NCI-H1417 (cell line): ENCODE results near the gene SPECC1.
A peak's percentile ranks its signal among the peaks of the same experiment; 100 is the strongest.
"Not testable (repeated sequence)": the region's sequence is repeated elsewhere in the genome, so short reads cannot be mapped to it uniquely, and the experiment has no call there.

Experiments
- DNase-seq, 3 experiments: peaks; one replicate each; lab custom pipeline; 2025; lab: John Stamatoyannopoulos, UW

Gene SPECC1

GRCh38 chr17:20068445-20068844 is 59.3 kb downstream of the SPECC1 start:
- no peak for DNase-seq

GRCh38 chr17:20071824-20072691 is 62.9 kb downstream of the SPECC1 start:
- DNase-seq, result no peak

DNA sequence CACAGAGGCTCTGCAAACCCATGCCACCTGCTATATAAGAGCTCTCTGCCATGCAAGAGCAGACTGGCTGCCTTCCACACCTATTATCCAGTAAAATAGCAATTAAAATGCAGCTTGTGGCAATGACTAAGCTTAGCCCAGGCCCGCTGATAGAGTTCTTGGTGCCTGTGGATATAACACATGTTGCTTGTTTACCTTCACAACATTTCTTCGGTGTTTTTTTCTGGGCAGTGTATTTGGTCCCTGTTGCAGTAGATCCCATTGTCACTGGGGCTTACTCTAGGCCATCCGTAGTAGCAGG is 63.5 kb downstream of the SPECC1 start:
- DNase-seq, result peak in 1 of 3 experiments; percentile 1

DNA sequence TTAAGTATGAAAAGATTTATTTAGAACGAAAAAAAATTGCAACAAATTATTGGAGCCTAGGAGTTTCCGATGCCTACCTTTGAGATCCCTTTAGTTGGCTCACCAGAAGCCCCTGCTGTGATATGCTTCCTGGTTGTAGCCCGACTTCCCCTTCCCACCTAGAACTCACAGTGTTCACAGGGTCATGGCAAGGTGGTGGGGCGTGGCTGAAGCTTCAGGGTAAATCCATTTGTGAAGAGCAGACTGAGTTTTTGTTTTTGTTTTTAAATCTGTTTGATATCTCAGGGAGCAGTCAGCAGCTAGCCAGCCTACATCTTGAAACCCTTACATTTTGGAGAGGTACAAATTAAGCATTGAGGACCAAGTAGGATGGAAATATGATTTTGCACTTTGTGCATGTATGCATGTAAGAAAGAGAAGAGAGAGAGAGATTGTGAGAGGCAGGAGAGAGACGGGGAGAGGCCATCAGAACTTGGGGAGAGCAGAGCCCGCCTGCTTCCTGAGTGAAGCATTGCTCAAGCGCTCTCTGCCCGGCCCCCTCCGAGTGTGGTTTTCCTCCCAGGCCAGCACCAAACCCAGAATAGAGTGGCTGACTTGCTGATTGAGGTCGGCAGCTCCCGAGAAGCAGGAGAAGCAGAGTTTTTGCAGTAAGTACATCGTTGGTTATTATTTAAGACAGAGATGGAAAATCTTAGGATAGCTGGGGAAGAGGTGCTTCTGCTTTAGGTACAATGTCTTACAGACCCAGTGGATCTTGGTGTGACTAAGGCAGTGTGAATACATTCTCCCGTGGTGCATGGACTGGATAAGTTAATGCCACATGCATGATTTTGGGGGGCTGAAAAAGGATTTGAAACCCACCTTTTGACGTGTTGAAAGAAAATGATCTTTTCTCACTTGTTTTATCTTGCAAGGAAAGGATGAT is 64.2 kb downstream of the SPECC1 start:
- no peak for DNase-seq

- DNase-seq, result no peak
These were observed 64.8 kb downstream of the SPECC1 start for GRCh38 chr17:20074001-20074400.

DNA sequence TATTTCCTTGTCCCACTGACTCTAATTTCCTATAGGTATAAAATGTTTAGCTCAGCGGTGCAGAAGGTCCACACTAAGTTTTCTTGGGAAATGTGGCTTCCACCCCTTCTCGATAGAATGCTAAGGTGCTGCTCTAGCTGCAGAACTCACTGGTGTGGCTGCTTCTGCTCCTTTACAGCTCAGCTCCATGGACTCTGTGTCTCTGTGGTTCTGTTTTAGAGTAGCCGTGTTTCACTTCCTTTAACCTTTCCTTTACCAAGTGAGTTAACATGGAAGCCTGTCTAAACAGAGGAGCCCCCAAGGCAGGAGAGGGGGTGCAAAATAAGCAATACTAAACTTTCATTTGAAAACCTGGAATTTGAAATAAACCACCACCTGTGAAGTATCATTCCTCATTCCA is 65.3 kb downstream of the SPECC1 start:
- DNase-seq, result no peak

DNA sequence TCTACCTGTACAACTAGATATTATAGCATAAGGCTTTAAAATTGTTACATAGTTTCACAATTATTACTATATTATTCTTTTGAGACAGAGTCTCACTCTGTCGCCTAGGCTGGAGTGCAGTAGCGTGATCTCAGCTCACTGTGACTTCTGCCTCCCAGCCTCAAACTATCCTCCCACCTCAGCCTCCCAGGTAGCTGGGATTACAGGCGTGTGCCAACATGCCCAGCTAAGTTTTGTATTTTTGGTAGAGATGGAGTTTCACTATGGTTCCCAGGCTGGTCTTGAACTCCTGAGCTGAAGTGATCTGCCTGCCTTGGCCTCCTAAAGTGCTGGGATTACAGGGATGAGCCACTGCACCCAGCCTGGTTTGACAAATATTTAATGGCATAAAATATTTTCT is 67.0 kb downstream of the SPECC1 start:
- not testable (repeated sequence) for DNase-seq

GRCh38 chr17:20077978-20078685 is 69.0 kb downstream of the SPECC1 start:
- no peak for DNase-seq

- DNase-seq, result no peak
These were observed 71.4 kb downstream of the SPECC1 start for GRCh38 chr17:20080513-20080912.

DNA sequence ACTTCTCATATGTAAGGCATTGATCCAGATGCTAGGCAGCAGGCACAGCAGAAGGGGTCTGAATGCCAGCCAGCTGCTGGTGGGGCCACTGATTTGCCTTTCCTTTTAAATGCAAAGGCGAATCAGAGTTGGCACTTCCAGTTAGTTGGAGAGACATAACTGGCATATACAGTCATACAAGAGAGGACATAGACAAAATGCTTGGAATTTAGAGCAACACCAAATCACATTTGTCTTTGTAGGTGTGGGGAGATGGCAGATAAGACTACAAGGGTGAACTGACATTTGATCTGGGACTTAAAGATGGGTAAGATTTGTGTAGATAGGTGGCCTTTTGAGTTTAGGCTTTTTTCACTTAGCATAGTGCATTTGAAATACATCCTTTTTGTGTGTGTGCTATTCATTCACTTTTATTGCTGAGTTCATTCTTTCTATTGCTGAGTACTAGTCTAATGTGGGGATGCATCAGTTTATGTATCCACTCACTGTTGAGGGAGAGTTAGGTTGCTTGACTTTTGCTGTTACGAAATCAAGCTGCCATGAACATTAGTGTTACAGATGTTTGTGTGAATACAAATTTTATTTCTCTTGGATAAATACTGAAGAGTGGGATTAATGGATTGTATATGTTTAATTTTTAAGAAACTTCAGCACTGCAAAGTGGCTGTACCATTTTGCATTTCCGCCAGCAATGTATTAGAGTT is 74.1 kb downstream of the SPECC1 start:
- no peak for DNase-seq

DNA sequence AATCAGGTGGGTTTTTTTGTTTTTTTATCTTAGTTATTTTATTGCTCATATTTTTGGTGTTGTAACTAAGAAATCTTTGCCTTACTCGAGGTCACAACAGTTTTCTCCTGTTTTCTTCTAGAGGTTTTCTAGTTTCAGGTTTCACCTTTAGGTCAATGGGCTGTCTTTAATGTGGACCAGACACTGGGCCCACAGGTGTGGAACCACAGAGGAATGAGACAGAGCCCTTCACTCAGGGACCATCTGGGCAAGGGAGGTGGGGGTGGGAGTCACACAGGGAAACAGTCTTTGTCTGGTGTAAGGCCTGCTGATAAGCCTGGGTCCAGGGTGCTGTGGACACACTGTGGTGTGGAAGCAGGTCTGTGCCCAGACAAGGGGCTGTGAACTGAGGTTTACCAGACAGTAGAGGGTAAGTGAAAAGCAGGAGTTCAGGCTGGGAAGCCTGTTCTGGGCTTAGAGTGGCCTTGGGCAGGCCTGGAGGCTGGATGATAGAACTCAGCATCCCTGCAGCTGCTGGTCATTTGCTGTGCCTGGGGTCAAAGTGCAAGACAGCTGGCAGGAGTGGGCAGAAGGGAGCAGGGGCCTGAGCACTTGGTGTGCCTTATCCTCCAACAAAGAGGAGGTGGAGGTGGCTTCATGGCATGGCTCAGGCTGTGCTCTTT is 75.6 kb downstream of the SPECC1 start:
- no peak for DNase-seq

DNA sequence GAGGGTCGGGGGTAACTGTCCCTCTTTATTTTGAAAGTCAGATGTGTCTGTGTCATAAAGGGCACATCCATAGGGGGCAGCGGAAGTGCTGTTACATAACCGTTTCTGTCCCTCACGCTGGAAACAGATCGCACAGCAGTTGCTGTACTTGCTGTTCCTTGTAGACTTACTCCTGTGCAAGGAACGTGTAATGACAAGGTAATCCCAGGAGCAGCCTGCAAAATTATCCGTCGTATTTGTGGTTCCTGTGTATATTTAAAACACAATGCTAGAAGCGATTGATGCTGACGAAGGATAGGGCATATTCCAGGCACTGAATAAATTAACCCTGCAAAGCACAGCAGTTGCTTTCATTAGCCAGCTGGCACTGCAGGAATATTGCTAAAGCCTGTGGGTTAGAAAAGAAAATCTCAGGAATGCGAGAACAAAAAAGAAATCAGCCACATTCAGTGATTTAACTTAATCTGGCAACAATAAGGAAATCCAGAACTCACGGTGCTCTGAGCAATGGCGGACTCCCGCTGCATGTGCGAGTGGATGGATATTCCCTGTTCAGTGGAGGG is 76.2 kb downstream of the SPECC1 start:
- no peak for DNase-seq

GRCh38 chr17:20086416-20087076 is 77.4 kb downstream of the SPECC1 start:
- DNase-seq, result no peak

DNA sequence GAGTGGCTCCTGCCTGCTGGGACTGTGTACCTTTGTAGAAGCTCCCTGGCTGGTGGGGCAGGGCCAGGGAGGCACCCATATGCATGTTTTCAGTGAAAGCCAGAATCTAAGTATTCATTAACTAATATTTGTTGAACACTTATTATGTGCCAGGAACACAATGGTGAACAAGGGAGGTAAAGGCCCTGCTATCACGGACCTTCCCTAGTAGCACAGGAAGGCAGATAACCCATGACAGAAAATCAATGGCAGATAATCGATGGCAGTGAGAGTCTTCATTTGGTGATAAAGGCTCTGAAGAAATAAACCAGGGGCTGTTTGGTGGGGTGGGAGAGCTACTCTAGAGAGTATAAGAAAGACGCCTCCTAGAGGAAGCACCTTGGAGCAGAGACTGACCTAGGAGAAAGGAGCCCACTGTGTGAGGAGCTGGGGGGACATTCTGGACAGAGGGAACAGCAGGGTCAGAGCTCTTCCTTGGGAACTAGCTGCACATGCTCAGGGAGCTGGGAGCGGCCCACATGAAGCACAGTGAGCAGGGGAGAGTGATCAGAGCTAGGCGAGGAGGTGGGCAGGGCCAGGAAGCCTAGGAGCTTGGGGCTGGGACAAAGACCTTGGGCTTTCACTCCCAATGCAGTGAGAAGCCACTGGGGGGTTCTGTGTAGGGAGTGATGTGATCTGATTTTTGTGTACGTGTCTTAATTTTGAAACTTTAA is 78.5 kb downstream of the SPECC1 start:
- no peak for DNase-seq

GRCh38 chr17:20089756-20090547 is 80.8 kb downstream of the SPECC1 start:
- DNase-seq, result no peak

- no peak for DNase-seq
These were observed 82.2 kb downstream of the SPECC1 start for GRCh38 chr17:20091174-20092029.

- DNase-seq, result peak in 2 of 3 experiments; percentile 1 to 70
These were observed 83.2 kb downstream of the SPECC1 start for GRCh38 chr17:20092261-20092867.
